HG03280 (cell line): ENCODE results near the gene NTHL1.

Experiments
- ATAC-seq: cut with Tn5 transposase; IDR thresholded peaks from one replicate; pipeline ENCODE4 v1.9.1; 2021; ENCODE audit warnings: mild to moderate bottlenecking, moderate library complexity; ENCODE audit not compliant: unreplicated experiment

The NTHL1 gene

DNA sequence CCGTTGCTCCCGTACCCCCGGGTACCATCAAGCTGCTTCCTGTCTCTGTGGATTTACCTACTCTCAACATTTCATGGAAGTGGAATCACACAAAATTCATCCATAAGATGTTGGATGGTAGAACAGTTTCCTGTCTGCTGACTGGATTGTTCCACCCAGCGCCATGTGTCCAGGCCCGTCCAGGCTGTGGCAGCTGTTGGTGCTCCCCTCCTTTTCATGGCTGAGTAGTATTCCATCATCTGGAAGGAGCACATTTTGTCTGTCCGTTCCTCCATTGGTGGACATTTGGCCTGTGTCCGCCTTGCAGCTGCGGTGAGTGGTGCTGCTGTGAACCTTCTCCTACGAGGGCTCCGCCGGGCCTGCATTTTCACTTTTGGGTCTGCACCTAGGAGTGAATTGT is 18.5 kb upstream of the NTHL1 start:
- ATAC-seq: no peak

DNA sequence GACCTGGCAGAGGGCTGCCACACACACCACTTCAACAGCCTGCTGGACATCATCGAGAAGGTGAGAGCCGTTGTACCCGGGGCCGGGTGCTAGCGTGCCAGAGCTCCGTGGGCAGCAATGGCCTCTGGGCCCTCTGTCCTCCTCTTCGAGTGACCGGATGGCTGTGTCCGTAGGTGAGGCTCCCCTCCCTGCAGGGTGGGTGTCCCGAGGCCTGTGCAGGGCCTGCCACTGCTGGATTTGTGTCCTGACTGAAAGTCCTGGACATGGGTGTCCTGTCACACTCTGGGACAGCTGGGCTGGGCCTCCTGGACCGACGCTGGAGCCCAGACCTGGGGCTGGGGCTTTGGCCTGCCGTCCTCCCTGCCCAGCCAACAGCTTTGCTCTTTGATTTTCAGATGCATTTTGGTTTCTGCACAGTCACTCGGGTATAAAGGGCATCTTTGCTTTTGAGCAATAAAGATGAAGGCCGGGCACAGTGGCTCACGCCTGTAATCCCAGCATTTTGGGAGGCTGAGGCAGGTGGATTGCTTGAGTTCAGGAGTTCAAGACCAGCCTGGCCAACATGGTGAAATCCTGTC is 16.8 kb upstream of the NTHL1 start:
- no peak for ATAC-seq

DNA sequence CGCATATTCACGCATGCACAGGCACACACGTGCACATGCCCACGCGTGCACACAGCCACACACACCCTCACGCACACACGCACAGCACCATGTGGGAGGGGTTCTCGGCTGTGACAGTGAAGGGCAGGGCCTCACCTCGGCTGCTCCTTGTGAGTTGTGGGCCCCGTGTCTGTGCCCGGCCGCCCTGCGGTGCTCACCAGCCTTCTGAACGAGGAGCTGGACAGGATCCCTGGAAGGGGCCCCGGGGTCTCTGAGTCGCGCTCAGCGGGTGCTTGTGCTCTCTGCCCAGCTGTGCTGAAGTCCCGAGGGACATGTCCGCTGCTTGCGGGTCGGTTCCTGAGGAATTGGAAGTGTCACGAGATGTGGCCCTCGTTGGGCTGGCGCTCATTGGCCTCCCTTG is 16.2 kb upstream of the NTHL1 start:
- ATAC-seq: no peak

DNA sequence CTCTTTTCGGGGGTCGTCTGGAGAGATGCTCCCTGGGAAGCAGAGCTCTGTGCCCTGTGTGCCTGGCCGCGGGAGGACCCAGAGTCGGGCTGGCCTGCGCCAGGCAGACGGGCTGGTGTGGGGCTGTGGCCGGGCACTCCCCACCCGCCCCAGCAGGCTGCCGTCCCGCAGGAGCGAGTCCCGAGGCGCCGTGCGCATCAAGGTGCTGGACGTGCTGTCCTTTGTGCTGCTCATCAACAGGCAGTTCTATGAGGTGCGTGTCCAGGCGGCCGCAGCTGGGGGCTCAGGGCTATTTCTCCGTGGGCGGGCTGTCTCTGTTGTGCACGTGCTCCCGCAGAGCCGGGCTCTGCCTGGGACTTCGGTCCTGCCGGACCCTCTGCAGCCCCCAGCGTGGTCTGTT is 15.2 kb upstream of the NTHL1 start:
- ATAC-seq: no peak

DNA sequence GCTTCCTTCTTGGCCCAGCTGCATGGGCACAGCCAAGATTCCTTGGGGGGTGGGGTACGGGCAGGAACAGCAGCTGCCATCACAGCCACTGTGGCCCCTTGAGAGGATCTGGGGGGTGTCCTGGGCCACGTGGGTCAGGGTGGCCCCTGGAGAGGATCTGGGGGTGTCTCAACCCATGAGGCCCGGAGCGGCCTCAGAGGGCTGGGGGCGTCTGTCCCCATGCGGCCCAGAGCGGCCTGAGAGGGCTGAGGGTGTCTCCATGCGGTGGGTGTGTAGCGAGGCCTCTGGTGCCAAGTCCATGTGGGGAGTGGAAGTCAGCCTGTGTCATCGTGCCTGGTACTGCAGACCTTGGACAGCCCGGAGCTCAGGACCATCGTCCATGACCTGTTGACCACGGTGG is 13.9 kb upstream of the NTHL1 start:
- no peak for ATAC-seq

DNA sequence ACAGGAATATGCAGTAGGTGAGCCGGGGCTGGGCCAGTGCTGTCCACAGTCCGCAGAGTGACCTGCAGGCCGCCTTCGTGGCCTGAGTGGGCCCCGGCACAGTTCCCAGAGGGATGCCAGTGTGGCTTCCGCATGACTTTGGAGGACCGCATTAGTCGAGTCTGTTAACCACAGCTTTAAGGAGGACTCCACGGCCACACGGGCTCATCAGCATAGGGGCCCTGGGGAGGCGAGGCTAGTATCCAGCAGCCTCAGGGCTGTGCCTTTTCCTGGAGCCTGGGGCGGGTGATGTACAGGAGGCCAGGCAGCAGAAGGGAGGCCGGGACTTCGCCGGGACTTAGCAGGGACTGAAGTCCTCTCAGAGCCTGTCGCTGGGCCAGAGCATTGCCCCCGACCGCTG is 13.4 kb upstream of the NTHL1 start:
- ATAC-seq: no peak

DNA sequence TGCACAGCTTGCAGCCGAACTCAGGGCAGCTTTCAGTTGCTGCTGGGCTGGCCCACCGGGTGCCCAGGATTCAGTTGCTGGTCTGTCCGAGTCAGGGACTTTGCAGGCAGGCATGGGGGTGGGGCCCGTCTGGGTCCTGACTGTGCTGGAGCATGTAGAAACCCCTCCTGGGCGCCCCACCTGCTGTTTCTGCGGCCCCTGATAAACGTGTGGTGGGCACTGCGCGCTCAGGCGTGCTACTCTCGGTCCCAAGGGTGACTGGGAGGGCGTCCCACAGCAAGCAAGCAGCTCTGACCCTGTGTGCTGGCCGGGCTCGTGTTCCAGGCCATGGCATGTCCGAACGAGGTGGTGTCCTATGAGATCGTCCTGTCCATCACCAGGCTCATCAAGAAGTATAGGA is 12.7 kb upstream of the NTHL1 start:
- no peak for ATAC-seq

DNA sequence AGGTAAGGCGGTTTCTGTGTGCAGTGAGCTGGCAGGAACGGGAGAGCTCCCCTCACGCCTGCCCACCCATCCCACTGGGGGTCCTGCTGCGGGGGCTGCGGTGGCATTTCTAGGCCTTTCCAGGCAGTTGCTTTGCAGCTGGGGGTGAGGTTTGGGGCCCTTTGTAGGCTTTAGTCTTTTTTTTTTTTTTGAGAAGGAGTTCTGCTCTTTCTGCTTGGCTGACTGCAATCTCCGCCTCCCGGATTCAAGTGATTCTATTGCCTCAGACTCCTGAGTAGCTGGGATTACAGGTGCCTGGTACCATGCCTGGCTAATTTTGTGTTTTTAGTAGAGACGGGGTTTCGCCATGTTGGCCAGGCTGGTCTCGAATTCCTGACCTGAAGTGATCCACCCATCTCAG is 11.2 kb upstream of the NTHL1 start:
- ATAC-seq: no peak

DNA sequence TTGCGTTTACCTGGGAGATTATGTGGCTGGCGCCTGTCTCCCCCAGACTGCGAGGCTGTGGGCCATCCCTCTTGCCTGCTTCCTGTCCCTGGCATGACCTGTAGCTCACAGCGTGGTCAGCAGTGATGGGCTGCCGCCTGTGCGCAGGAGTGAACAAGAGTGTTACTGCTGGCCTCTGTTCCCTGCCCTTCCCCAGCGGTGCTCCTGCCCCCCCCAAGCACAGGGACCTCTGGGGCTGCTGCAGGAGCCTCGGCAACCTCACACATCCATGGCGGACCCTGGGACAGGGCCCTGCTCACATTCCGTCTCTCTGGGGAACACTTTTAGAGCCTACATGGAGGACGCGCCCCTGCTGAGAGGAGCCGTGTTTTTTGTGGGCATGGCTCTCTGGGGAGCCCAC is 10.8 kb upstream of the NTHL1 start:
- ATAC-seq: no peak

DNA sequence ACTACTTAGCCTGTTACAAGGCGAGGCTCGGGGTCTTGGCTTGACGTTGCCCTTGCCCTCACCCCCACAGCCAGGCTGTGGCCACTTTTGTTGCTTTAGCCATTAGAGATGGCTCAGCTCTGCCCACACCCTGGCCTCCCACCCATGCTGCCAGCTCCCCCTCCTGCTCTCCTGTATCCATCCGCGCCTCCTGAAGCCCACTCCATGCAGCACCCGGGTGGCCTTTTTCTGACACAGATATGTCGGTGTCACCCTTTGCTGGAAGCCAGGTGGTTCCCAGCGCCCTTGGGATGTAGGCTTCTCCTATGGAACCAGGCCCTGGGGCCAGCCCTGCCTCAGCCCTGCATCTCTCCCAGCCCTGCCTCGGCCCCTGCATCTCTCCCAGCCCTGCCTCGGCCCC is 9.8 kb upstream of the NTHL1 start:
- no peak for ATAC-seq

DNA sequence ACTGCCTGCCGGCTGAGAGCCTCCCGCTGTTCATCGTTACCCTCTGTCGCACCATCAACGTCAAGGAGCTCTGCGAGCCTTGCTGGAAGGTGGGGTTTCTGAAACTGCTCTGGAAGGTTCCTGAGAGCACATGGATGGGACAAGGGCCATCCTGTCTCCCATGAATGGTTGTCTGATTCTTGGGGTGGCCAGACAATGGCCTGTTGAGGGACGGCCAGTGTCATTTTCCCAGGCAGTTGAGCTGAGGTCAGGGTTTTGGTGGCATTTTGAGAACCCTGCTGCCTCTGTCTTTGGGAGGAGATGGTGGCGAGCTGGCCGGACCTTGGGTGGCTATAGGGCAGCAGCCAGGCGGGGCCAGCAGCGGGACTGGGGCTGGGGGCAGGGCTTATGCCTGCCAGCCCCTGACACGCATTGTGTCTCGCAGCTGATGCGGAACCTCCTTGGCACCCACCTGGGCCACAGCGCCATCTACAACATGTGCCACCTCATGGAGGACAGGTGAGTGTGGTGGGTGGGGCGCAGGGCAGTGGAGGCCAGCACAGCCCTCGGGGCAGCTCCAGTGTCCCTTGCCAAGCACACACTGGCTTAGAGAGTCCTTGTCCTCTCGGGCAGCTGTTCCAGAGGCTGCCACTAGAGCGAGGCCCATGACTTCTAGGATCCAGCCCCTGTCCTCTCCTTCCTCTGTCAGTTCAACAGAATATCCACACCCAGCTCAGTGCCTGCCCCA is 9.2 kb upstream of the NTHL1 start:
- no peak for ATAC-seq

DNA sequence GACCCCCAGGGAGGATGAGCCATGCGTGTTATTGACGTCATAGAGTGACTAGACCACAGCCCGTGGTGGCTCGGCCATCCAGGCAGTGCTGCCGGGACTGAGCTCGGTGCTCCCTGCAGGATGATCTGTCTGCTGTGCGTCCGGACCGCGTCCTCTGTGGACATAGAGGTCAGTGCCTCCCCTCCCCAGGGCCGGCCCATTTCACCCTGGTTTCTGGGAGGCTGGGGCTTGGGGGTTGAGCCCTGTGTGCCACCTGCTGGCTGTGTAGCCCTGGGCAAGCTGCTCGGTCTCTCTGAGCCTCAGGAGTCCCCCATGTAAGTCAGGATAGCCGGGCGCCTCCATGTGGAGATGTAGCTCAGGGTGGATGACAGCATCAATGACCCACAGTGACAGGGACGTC is 8.4 kb upstream of the NTHL1 start:
- no peak for ATAC-seq

DNA sequence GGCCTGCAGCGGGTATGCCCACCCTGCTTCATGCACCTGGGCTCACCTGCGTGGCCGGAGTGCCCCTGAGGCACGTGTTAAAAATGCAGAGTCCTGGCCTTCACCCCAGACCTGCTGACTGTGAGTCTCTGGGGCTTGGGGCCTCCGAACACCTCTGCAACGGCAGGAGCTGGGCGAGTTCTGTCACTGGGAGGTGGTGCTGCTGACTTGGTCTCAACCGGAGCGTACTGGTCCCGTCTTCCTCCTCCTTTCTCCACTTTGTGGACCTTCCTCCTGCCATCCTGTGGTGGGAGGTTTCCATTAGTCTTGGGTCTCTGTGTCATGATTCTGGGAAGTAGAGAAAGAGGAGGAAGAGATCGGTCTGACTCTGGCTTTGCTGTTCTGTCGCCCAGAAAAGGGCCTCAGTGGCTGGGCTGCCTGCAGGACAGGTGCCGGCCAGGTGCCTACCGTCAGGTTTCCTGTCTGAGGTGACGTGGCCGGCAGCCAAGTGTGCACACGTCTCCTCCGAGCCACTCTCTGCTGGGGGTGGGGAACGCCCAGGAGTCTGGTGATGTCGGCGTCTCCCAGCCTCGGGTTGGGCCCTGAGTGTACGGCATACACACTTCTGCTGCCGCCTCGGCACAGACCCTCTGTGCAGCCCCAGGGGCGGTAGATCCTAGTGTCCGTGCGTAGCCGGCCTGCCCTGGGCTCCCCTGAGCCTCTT is 7.1 kb upstream of the NTHL1 start:
- ATAC-seq: no peak

DNA sequence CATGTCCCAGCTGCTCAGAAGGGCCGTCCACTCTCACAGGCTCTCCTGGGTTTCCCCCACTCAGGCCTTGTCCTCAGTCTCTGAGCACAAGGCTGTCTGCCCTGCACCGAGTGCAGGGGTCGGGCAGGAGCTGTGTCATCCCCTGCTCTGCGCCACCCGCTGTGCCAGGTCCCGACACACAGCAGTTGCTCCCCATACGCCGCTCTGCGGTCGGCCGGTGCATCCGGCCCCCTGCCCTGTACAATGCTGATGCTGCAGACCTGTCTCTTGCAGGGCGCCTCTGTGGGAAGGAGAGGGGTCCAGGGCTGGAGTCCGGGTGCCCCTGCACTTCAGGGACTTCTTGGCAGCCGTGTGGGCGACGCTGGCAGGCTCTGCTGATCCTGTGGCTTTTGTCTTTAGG is 6.3 kb upstream of the NTHL1 start:
- ATAC-seq: no peak

DNA sequence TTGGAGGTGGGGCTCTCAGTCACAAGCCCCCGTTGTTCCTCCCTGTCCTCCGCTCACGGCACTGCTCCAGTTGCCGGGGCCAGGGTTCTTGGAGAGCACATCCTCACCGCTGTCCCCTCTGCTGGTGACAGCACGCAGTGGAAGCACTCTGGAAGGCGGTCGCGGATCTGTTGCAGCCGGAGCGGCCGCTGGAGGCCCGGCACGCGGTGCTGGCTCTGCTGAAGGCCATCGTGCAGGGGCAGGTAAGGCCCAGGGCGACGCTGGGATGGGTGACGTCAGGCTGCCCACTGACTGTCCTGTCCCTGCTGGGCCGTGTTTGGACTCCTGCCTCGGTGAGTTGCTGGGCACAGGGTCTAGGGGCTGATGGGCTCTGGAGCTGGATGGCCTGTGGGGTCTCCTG is 5.6 kb upstream of the NTHL1 start:
- no peak for ATAC-seq

DNA sequence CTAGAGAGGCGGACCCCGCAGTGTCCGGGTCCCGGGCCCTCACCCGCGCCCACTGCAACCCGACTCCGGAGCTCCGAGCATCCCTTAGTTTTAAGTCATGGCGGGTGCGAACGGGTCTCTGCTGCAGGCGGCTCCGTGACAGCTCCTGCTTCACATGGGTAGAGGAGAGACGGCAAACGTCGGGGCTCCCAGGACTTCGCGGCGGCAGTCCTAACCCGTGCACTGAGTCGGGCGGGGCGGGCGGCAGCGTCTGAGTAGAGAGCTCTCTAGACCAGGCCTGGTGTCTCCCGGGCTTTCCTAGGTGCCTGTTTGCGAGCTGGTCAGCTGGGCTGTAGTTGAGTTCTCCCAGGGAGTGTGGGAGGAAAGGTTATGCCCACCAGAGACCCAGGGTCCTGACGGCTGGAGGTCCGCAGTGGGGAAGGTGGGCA is 496 bp upstream of the NTHL1 start:
- no peak for ATAC-seq

DNA sequence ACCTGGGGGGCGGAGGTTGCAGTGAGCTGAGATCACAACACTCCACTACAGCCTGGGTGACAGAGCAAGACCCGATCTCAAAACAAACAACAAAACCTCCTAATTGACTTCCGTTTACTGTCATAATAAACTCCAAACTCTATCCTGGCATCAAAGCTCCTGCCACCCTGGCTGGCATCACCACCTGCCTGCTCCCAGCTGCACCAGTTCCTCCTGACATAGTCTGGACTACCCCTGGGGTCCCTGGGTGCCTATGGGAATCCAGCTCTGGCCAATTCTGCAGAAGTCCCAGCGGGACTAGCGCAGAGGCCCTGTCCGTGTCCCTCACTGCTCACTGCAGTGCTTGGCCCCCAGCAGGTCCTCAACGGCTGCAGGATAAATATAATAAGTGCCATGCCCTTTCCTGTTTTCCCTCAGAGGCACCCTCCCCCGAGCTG is 723 bp downstream of the NTHL1 start:
- ATAC-seq: no peak

DNA sequence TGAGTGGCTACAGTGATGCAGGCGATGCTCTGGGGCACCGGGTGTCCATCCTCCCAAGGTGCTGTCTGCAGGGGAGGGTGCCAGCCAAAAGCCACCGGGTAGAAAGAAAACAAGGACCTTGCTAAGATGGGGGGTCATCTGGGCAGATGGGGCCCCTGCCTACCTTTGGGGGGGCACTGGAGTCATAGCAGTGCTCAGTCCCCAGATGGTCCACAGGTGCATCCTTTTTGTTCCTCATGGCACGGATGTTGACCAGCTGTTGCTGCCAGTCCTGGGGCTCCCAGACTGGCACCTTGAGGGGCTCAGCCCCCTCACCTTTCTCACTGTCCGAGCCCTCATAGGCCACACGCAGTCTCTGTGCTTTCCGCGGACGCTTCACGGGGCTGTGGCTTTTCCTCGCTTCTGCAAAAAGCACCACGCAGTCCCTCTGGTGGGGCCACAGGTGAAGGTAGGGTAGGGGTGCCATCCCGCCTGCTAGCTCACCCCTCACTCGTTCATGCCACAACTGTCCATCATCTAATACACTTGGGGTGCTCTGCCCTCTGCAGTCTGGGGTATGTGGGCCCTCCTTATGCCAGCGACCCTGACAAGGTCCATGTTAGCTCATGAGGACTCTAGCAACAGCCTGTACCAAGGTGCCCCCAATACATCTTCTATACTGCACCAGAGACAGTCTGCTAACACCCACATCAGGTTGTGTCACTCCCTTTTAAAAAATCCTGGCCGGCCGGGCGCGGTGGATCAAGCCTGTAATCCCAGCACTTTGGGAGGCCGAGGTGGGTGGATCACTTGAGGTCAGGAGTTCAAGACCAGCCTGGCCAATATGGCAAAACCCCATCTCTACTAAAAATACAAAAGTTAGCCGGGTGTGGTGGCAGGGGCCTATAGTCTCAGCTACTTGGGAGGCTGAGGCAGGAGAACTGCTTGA is 1.4 kb downstream of the NTHL1 start:
- no peak for ATAC-seq

DNA sequence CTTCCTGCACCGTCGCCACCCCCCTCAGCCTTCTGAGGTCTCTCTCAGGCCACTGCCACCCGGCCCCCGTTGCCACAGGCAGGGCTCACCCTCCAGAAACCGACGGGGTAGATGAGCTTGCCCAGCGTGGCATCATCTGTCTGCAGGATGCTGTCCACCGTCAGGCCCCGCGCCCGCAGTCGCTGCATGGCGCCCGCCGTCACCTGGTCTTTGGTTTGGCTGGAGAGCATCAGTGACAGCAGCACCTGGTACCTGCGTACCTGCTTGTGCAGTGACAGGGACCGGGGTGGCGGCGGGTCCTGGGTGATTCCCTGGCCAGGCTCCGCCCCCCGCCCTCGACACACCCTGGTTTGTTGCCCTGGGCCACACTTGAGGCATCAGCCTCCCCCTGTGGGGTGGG is 3.1 kb downstream of the NTHL1 start:
- ATAC-seq: no peak

DNA sequence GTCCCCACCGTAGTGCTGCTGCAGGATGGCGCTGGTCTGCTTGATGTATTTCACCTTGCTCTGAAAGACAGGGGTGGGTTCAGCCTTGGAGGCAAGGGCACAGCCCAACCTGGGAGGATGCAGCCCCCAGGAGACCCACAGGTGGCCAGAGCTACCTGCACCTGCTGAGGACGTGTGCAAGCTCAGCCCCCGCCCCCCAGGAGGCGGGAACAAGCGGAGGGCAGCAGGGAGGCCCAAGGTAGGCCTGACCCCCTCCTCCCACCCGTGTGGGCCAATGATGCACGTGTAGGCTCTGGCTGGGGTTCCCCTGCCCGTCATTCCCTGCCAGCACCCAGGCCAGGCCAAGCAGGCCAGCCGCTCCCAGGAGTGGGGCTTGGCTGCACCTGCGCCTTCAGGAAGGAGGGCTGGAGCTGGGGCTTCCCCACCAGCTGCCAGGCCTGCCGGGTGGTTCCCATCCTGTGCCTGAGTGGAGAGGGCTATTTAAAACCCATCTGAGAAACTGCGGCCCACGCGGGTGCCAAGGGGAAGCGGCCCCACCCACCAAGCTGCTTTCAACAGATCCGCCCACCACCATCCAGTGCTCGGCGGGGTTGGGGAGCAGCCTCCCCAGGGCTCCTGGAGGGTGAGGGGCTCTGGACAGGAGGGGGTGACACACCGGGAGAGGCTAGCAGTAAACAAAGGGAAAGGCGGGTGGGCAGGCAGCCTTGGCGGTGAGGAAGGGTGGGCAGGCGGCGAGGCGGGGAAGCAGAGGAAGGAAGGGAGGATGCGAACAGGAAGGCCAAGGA is 3.8 kb downstream of the NTHL1 start:
- no peak for ATAC-seq
